Measurements from ENCODE around the gene CC2D1A.

GRCh38 chr19:13926715-13927114, 20.7 kb downstream of the CC2D1A start:
- no peak for TF ChIP-seq ZNF274 (IDR thresholded peaks at IDR 0.05; ENCODE audit: low read depth, low read length)
- TF ChIP-seq YY1 (IDR thresholded peaks at IDR 0.05; ENCODE audit: insufficient read depth, insufficient read length): no peak
- TF ChIP-seq SUZ12 (IDR thresholded peaks at IDR 0.05; ENCODE audit: extremely low read depth, insufficient read depth, insufficient read length): no peak

Data from NT2/D1 (cell line).